ENCODE data around the gene PELI2. TPM values are rescaled to one million over a fixed set of nuclear protein-coding genes. Genes with fewer than 3 reads are reported as not detected.

The PELI2 gene
- total and polyA plus RNA-seq, 8 donors, result 6.0 to 46.6 (median 32.6) TPM

DNA sequence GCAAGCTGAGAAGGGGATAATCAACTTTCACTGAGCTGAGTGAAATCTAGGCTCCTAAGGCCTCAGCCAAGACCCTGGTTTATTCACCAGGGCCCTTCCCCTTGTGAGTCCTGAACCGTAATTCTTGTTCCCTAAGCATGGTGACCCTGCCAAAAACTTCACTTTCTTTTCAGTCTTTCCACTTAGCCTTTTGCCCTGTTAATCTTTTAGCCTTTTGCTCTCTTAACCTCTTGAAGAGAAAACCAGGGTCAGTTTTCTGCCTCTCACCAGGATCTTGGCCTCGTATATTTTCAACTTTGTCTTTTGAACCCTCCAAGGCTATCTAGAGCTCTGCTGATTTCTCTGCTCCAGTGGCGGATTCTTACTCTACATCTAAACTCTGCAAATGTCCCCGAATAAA lies 191.0 kb downstream of the PELI2 start:
- H3K27ac ChIP-seq, result no peak overlapping the region
- TF ChIP-seq, protein P1, sequence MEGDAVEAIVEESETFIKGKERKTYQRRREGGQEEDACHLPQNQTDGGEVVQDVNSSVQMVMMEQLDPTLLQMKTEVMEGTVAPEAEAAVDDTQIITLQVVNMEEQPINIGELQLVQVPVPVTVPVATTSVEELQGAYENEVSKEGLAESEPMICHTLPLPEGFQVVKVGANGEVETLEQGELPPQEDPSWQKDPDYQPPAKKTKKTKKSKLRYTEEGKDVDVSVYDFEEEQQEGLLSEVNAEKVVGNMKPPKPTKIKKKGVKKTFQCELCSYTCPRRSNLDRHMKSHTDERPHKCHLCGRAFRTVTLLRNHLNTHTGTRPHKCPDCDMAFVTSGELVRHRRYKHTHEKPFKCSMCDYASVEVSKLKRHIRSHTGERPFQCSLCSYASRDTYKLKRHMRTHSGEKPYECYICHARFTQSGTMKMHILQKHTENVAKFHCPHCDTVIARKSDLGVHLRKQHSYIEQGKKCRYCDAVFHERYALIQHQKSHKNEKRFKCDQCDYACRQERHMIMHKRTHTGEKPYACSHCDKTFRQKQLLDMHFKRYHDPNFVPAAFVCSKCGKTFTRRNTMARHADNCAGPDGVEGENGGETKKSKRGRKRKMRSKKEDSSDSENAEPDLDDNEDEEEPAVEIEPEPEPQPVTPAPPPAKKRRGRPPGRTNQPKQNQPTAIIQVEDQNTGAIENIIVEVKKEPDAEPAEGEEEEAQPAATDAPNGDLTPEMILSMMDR (IDR thresholded peaks at IDR 0.05), result no peak
- ATAC-seq (no peak), DNase-seq (no peak), FAIRE-seq (no peak)
- no peaks in the 10 kb centered on the region for H3K27me3 ChIP-seq
- 89 to 93% methylated on average over 4 of the region's 4 CpGs for WGBS, 2 donors
- no peak overlapping the region for H3K4me3 ChIP-seq
- peaks cover 0 to 2% (median 0%) of the 10 kb centered on the region in 3 donors for H3K36me3 ChIP-seq
- intact Hi-C loops (cut with DNase I), result no loop called here
- H3K4me1 ChIP-seq, result no peaks in the 10 kb centered on the region
- no peaks in the 10 kb centered on the region for H3K9me3 ChIP-seq

DNA sequence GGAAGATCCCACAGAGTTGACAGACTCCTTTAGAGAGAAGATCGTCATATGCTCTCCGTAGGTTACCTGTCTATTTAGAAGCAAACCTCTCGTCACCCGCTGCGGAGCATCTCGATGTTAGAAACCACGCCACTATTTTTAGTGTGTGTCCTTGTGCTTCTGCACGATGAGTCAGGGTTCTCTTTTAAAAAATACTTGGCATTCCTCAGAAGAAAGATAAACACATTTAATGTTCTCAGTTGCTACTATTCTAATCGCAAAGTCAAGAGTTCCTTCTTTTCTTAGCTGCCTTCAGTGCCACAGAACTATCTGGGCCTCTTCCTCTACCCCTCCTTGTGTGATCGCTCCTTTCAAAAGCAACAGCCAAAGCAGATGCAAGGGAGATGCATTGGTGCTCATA lies 192.4 kb downstream of the PELI2 start:
- 79 to 82% methylated on average over 10 of the region's 10 CpGs for WGBS, 2 donors
- Histone ChIP-seq H3K27ac (no peak overlapping the region), H3K4me3 (no peak overlapping the region), H3K4me1 (no peaks in the 10 kb centered on the region), H3K27me3 (no peaks in the 10 kb centered on the region), H3K9me3 (no peaks in the 10 kb centered on the region), H3K36me3 (no peaks in the 10 kb centered on the region)
- ATAC-seq (no peak), DNase-seq (no peak), FAIRE-seq (no peak)
- intact Hi-C loops (cut with DNase I), result no loop called here
- TF ChIP-seq, protein P1 (IDR thresholded peaks at IDR 0.05), result no peak

DNA sequence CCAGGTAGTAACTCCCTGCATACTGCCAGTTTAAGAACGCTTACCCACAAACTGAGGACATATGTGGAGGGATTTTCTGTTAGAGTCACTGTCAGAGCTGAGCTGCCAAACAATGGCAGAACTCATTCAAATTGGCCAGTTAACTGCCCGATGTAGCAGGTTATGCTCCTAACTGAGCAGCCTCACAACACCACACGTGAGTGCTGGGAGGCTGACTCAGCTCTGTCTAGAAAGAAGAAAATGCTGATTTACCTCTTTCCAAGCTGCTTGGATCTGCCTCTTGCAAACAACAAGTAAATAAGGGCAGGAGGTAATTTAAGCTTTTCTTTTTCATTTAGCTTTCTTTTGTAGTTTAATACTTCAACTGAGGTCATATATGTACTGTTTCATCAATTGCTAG lies 195.6 kb downstream of the PELI2 start:
- FAIRE-seq (no peak), ATAC-seq (no peak), DNase-seq (no peak)
- intact Hi-C loops (cut with DNase I), result no loop called here
- TF ChIP-seq, protein P1 (IDR thresholded peaks at IDR 0.05), result no peak
- Histone ChIP-seq H3K9me3 (no peaks in the 10 kb centered on the region), H3K36me3 (no peaks in the 10 kb centered on the region), H3K4me3 (no peak overlapping the region), H3K27ac (no peak overlapping the region), H3K27me3 (no peaks in the 10 kb centered on the region), H3K4me1 (no peaks in the 10 kb centered on the region)
- 87 to 92% methylated on average over 3 of the region's 3 CpGs for WGBS, 2 donors

DNA sequence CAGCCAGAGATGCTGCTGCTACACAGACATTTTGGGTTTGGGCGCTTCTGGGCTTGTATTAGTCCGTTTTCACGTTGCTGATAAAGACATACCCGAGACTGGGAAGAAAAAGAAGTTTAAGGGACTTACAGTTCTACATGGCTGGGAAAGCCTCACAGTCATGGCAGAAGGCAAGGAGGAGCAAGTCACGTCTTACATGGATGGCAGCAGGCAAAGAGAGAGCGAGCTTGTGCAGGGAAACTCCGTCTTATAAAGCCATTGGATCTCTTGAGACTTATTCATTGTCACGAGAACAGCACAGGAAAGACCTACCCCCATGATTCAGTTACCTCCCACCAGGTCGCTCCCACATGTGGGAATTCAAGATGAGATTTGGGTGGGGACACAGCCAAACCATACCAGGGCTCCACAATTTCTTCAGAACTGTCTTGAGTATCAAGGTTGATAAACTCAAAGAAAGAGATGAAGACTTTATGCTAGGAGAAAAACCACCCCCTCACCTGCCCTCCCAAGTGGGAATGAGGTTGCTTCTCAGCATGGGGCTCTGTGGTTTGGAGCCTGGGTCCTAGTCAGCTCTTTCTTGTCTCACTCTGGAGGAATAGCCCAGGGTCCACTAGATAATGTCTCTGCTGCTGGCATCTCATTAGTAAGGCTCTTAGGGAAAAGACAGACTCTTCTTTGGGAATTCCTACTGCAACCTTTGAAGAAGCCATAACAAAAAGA lies 200.3 kb downstream of the PELI2 start:
- TF ChIP-seq, protein P1 (IDR thresholded peaks at IDR 0.05), result no peak
- Histone ChIP-seq H3K27me3 (no peaks in the 10 kb centered on the region), H3K4me3 (no peak overlapping the region), H3K36me3 (no peaks in the 10 kb centered on the region), H3K27ac (no peak overlapping the region), H3K9me3 (no peaks in the 10 kb centered on the region), H3K4me1 (no peaks in the 10 kb centered on the region)
- DNase-seq (no peak), FAIRE-seq (no peak), ATAC-seq (no peak)
- 97% methylated on average over 9 of the region's 9 CpGs for WGBS, 2 donors
- intact Hi-C loops (cut with DNase I), result no loop called here

DNA sequence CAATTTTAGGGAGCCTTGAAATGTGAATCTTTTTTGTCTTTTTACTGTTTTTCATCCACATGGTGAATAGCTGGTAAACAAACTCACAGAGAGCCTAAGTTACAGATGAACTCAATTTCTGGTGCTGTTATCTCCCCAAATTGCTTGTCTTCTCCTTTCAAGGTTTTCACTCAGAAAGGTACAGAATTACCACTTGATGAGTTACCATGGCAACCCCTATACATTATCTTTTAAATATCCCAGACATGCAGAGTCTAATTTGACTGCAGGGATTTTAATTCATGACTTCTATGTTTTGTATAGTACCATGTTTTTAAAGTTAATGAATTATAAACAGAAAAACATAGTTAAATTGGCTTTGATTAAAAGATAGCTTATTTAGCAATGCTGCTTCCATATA lies 203.7 kb downstream of the PELI2 start:
- ATAC-seq, result no peak
- Histone ChIP-seq H3K27me3 (no peaks in the 10 kb centered on the region), H3K4me1 (no peaks in the 10 kb centered on the region), H3K27ac (no peak overlapping the region), H3K36me3 (no peaks in the 10 kb centered on the region), H3K9me3 (no peaks in the 10 kb centered on the region), H3K4me3 (no peak overlapping the region)
- no peak for FAIRE-seq
- intact Hi-C loops (cut with DNase I), result no loop called here
- DNase-seq, result no peak
- TF ChIP-seq, protein P1 (IDR thresholded peaks at IDR 0.05), result no peak
